ENCODE results near the gene UBE2L3.

Gene UBE2L3

DNA sequence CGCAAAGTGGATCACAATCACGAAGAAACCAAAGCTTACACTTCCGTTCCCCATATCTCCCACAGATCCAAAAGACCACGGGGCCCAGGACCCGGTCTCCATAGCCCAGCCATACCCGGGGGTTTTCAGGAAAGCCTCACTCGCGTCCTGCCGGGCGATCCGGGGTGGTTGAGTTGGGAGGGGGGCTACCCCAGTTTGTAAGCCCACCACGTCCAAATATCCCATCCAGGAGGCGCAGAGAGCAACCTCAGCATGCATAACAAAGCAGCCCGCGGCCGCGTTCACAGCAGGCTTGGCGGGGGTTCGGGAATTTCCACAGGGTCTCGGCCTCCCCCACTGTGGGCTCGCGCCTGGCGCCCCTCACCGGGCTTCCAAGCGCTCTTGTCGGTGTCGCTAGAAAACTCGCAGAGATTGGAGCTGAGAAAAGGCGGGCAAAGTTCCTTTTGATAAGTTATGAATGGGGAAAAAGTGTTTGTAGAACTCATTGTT, 84.1 kb downstream of the UBE2L3 start:
- Histone ChIP-seq H3K36me3 (ENCODE audit: control insufficient read depth in 4 of 4, insufficient read depth in 4 of 4, low read length in 3 of 4) (peaks cover 0 to 16% (median under 1%) of the 10 kb centered on the region in 4 experiments), H3K4me3 (ENCODE audit: control insufficient read depth in 1 of 7, extremely low read depth in 1 of 7, insufficient read depth in 4 of 7, low read depth in 2 of 7, low read length in 6 of 7) (peak overlapping the region; percentile 32 to 82 (median 70)), H3K4me1 (ENCODE audit: control extremely low read depth in 1 of 4, control insufficient read depth in 4 of 4, insufficient read depth in 4 of 4, low read length in 3 of 4) (peaks cover 5 to 33% (median 30%) of the 10 kb centered on the region in 4 experiments), H3K27me3 (replicated peaks in 2 of 5; ENCODE audit: control insufficient read depth in 4 of 5, insufficient read depth in 5 of 5, low read length in 4 of 5) (no peaks in the 10 kb centered on the region), H3K27ac (ENCODE audit: insufficient read depth in 1 of 2, low read depth in 1 of 2, low read length in 2 of 2, poor library complexity in 1 of 2, severe bottlenecking in 2 of 2) (peak overlapping the region in 1 of 2 experiments; percentile 63), H3K9me3 (ENCODE audit: control extremely low read depth in 1 of 5, control insufficient read depth in 4 of 5, insufficient read depth in 2 of 5, low read depth in 1 of 5, low read length in 4 of 5) (no peaks in the 10 kb centered on the region)
- ChIA-PET CTCF (interaction anchor here (1.2 to 2.4 kb wide), 3 partner anchors 9 to 25 kb away, joined by 3 to 9 read pairs (median 4); partner anchors contain the start of gene SDF2L1), POLR2A (interaction anchor here (0.6 kb wide), 1 partner anchor 193 kb away, joined by 3 read pairs; no protein-coding TSS in a partner anchor)
- DNase-seq: peak in 1 of 3 donors; percentile 12
- WGBS (ENCODE audit: insufficient coverage): 0% methylated on average over 23 of the region's 29 CpGs

DNA sequence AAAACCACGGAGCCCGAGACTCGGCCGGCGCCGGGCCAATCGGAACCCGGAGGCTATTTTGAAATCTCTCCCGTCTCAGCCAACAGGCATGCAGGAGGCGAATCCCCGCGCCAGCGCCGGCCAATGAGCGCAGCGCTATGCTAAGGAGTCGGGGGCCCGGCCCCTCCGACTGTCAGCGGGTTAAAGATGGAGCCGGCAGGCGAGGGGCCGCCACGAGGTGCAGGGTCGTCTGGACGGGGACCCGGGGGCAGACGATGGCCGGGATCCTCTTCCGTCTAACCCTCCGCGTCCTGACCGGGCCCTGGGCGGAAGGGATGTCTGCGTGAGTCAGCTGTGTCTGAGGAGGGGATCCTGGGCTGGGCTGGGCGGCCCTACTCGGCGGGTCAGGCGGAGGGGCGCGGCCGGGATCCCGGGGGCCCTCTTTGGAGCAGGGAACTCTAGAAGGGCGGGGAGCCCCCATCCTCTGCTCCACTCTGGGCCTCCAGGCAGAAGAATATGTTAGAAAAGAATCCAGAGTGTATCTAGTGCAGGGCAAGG, 84.6 kb downstream of the UBE2L3 start:
- peak; percentile 84 to 89 (median 88) for DNase-seq
- Histone ChIP-seq H3K27me3 (replicated peaks in 2 of 5; ENCODE audit: control insufficient read depth in 4 of 5, insufficient read depth in 5 of 5, low read length in 4 of 5) (no peaks in the 10 kb centered on the region), H3K27ac (ENCODE audit: insufficient read depth in 1 of 2, low read depth in 1 of 2, low read length in 2 of 2, poor library complexity in 1 of 2, severe bottlenecking in 2 of 2) (peak overlapping the region in 1 of 2 experiments; percentile 70), H3K4me1 (ENCODE audit: control extremely low read depth in 1 of 4, control insufficient read depth in 4 of 4, insufficient read depth in 4 of 4, low read length in 3 of 4) (peaks cover 5 to 36% (median 35%) of the 10 kb centered on the region in 4 experiments), H3K4me3 (ENCODE audit: control insufficient read depth in 1 of 7, extremely low read depth in 1 of 7, insufficient read depth in 4 of 7, low read depth in 2 of 7, low read length in 6 of 7) (peak overlapping the region; percentile 21 to 82 (median 70)), H3K9me3 (ENCODE audit: control extremely low read depth in 1 of 5, control insufficient read depth in 4 of 5, insufficient read depth in 2 of 5, low read depth in 1 of 5, low read length in 4 of 5) (no peaks in the 10 kb centered on the region), H3K36me3 (ENCODE audit: control insufficient read depth in 4 of 4, insufficient read depth in 4 of 4, low read length in 3 of 4) (peaks cover 0 to 16% (median under 1%) of the 10 kb centered on the region in 4 experiments)
- ChIA-PET CTCF (interaction anchor here (1.2 to 2.4 kb wide), 3 partner anchors 9 to 23 kb away, joined by 4 to 9 read pairs (median 6); partner anchors contain the start of gene SDF2L1), POLR2A (no interaction called here)
- 0% methylated on average over 41 of the region's 44 CpGs for WGBS (ENCODE audit: insufficient coverage)

GRCh38 chr22:21652547-21653545, 85.3 kb downstream of the UBE2L3 start:
- Histone ChIP-seq H3K27ac (ENCODE audit: insufficient read depth in 1 of 2, low read depth in 1 of 2, low read length in 2 of 2, poor library complexity in 1 of 2, severe bottlenecking in 2 of 2) (peak overlapping the region in 1 of 2 experiments; percentile 70), H3K9me3 (ENCODE audit: control extremely low read depth in 1 of 5, control insufficient read depth in 4 of 5, insufficient read depth in 2 of 5, low read depth in 1 of 5, low read length in 4 of 5) (no peaks in the 10 kb centered on the region), H3K4me1 (ENCODE audit: control extremely low read depth in 1 of 4, control insufficient read depth in 4 of 4, insufficient read depth in 4 of 4, low read length in 3 of 4) (peaks cover 5 to 41% (median 40%) of the 10 kb centered on the region in 4 experiments), H3K36me3 (ENCODE audit: control insufficient read depth in 4 of 4, insufficient read depth in 4 of 4, low read length in 3 of 4) (peaks cover 0 to 16% (median under 1%) of the 10 kb centered on the region in 4 experiments), H3K27me3 (replicated peaks in 2 of 5; ENCODE audit: control insufficient read depth in 4 of 5, insufficient read depth in 5 of 5, low read length in 4 of 5) (no peaks in the 10 kb centered on the region), H3K4me3 (ENCODE audit: control insufficient read depth in 1 of 7, extremely low read depth in 1 of 7, insufficient read depth in 4 of 7, low read depth in 2 of 7, low read length in 6 of 7) (peak overlapping the region in 6 of 7 experiments; percentile 25 to 82 (median 72))
- whole genome bisulfite sequencing (ENCODE audit: insufficient coverage): 29% methylated on average over 26 of the region's 40 CpGs
- ChIA-PET CTCF (interaction anchor here (1.0 to 2.4 kb wide), 5 partner anchors 10 to 24 kb away, joined by 3 to 9 read pairs (median 5); partner anchors contain the start of gene SDF2L1), POLR2A (no interaction called here)
- no peak for DNase-seq

GRCh38 chr22:21657020-21657359, 89.5 kb downstream of the UBE2L3 start:
- CTCF ChIA-PET: interaction anchor here (0.9 to 2.2 kb wide), 2 partner anchors 11 to 36 kb away, joined by 3 to 14 read pairs; no protein-coding TSS in a partner anchor
- peak in 1 of 3 donors; percentile 5 for DNase-seq
- peaks cover 0 to 6% (median 0%) of the 10 kb centered on the region in 4 experiments for H3K36me3 ChIP-seq (ENCODE audit: control insufficient read depth in 4 of 4, insufficient read depth in 4 of 4, low read length in 3 of 4)
- POLR2A ChIA-PET: no interaction called here
- H3K4me3 ChIP-seq (ENCODE audit: control insufficient read depth in 1 of 7, extremely low read depth in 1 of 7, insufficient read depth in 4 of 7, low read depth in 2 of 7, low read length in 6 of 7): peak overlapping the region in 5 of 7 experiments; percentile 67 to 85 (median 74)
- H3K27ac ChIP-seq (ENCODE audit: insufficient read depth in 1 of 2, low read depth in 1 of 2, low read length in 2 of 2, poor library complexity in 1 of 2, severe bottlenecking in 2 of 2): peak overlapping the region in 1 of 2 experiments; percentile 68
- no peaks in the 10 kb centered on the region for H3K9me3 ChIP-seq (ENCODE audit: control extremely low read depth in 1 of 5, control insufficient read depth in 4 of 5, insufficient read depth in 2 of 5, low read depth in 1 of 5, low read length in 4 of 5)
- no peaks in the 10 kb centered on the region for H3K27me3 ChIP-seq (replicated peaks in 2 of 5; ENCODE audit: control insufficient read depth in 4 of 5, insufficient read depth in 5 of 5, low read length in 4 of 5)
- WGBS (ENCODE audit: insufficient coverage): 66% methylated on average over 17 of the region's 17 CpGs
- peaks cover 0 to 34% (median 33%) of the 10 kb centered on the region in 4 experiments for H3K4me1 ChIP-seq (ENCODE audit: control extremely low read depth in 1 of 4, control insufficient read depth in 4 of 4, insufficient read depth in 4 of 4, low read length in 3 of 4)

DNA sequence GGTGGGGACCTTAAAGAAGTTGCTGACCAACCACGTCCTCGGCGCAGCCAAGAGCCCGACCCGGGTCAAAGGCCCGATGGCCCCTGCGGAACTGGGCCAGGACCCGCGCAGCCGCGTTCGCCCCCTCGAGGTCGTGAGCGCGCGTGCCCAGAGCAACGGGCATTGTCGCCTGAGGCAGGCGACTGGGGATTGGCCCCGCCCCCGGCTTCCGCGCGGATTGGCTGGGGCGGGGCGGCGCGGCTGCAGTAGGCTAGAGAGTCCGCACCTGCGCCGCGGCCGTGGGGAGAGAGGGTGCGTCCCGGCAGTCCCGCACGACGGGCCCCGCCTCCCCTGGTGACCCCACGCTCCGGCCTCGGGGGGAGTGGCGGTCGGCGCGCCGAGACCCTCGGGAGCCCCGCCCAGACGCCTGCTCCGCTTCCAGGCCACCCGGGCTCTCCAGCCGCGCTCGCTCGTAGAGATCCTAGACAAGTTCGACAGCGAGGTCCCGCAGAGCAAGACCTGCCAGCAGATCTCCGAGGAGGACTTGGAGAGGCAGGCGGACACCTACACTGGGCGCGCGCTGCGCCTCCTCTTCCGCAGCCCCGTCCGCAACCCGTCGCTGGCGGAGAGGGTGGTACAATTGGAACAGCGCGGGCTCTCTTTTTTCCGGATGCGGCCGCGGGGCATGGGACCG, 90.0 kb downstream of the UBE2L3 start:
- H3K9me3 ChIP-seq (ENCODE audit: control extremely low read depth in 1 of 5, control insufficient read depth in 4 of 5, insufficient read depth in 2 of 5, low read depth in 1 of 5, low read length in 4 of 5): no peaks in the 10 kb centered on the region
- peak; percentile 65 to 76 (median 68) for DNase-seq
- peak overlapping the region in 1 of 2 experiments; percentile 68 for H3K27ac ChIP-seq (ENCODE audit: insufficient read depth in 1 of 2, low read depth in 1 of 2, low read length in 2 of 2, poor library complexity in 1 of 2, severe bottlenecking in 2 of 2)
- H3K4me1 ChIP-seq (ENCODE audit: control extremely low read depth in 1 of 4, control insufficient read depth in 4 of 4, insufficient read depth in 4 of 4, low read length in 3 of 4): peaks cover 0 to 29% (median 28%) of the 10 kb centered on the region in 4 experiments
- H3K4me3 ChIP-seq (ENCODE audit: control insufficient read depth in 1 of 7, extremely low read depth in 1 of 7, insufficient read depth in 4 of 7, low read depth in 2 of 7, low read length in 6 of 7): peak overlapping the region; percentile 41 to 85 (median 73)
- H3K27me3 ChIP-seq (replicated peaks in 2 of 5; ENCODE audit: control insufficient read depth in 4 of 5, insufficient read depth in 5 of 5, low read length in 4 of 5): no peaks in the 10 kb centered on the region
- ChIA-PET CTCF (interaction anchor here (1.1 to 2.2 kb wide), 2 partner anchors 11 to 12 kb away, joined by 4 to 14 read pairs; no protein-coding TSS in a partner anchor), POLR2A (no interaction called here)
- H3K36me3 ChIP-seq (ENCODE audit: control insufficient read depth in 4 of 4, insufficient read depth in 4 of 4, low read length in 3 of 4): peaks cover 0 to 6% (median 0%) of the 10 kb centered on the region in 4 experiments
- under 1% methylated on average over 69 of the region's 79 CpGs for WGBS (ENCODE audit: insufficient coverage)

DNA sequence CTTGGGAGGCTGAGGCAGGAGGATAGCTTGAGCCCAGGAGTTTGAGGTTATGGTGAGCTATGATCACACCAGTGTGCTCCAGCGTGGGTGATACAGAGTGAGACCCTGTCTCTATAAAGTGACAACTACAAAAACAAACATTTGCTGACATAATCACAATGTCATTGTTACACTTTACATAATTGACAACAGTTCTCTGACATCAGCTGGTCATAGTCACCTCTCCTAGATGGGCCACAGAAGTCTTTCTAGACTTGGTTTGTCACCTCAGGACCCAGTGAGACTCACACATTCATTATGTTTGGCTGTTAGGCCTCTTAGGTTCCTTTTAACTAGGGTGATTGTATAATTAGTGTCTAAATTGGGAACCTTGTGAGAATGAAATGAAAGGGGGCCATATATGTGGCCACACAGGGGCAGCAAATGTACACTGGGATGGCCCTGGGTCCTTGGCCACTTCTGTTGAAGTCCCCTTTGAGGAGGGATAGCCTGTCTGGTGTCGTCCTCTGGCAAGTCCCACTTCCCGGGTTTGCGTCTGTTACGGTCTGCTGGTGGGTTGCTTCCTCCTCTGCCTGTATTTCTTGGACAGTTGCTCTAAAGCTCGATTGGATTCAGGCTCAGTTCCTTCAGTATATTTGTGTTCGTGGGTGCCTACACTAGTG, 92.5 kb downstream of the UBE2L3 start:
- no peak overlapping the region for H3K4me3 ChIP-seq (ENCODE audit: control insufficient read depth in 1 of 7, extremely low read depth in 1 of 7, insufficient read depth in 4 of 7, low read depth in 2 of 7, low read length in 6 of 7)
- no peak for DNase-seq
- no peak overlapping the region for H3K27ac ChIP-seq (ENCODE audit: insufficient read depth in 1 of 2, low read depth in 1 of 2, low read length in 2 of 2, poor library complexity in 1 of 2, severe bottlenecking in 2 of 2)
- no peaks in the 10 kb centered on the region for H3K36me3 ChIP-seq (ENCODE audit: control insufficient read depth in 4 of 4, insufficient read depth in 4 of 4, low read length in 3 of 4)
- POLR2A ChIA-PET: interaction anchor here (0.5 kb wide), 1 partner anchor 15 kb away, joined by 4 read pairs; no protein-coding TSS in a partner anchor
- 84% methylated on average over 3 of the region's 7 CpGs for WGBS (ENCODE audit: insufficient coverage)
- no peaks in the 10 kb centered on the region for H3K9me3 ChIP-seq (ENCODE audit: control extremely low read depth in 1 of 5, control insufficient read depth in 4 of 5, insufficient read depth in 2 of 5, low read depth in 1 of 5, low read length in 4 of 5)
- peaks cover 0 to 24% (median 22%) of the 10 kb centered on the region in 4 experiments for H3K4me1 ChIP-seq (ENCODE audit: control extremely low read depth in 1 of 4, control insufficient read depth in 4 of 4, insufficient read depth in 4 of 4, low read length in 3 of 4)
- CTCF ChIA-PET: interaction anchor here (0.6 to 1.3 kb wide), 2 partner anchors 13 to 279 kb away, joined by 3 to 5 read pairs; no protein-coding TSS in a partner anchor
- H3K27me3 ChIP-seq (replicated peaks in 2 of 5; ENCODE audit: control insufficient read depth in 4 of 5, insufficient read depth in 5 of 5, low read length in 4 of 5): no peaks in the 10 kb centered on the region
